ENCODE results near the gene CIP2A. TPM values are rescaled to one million over a fixed set of nuclear protein-coding genes. Genes with fewer than 3 reads are reported as not detected.

The CIP2A gene
- total RNA-seq: 9.2 and 21.3 TPM in 2 replicates

DNA sequence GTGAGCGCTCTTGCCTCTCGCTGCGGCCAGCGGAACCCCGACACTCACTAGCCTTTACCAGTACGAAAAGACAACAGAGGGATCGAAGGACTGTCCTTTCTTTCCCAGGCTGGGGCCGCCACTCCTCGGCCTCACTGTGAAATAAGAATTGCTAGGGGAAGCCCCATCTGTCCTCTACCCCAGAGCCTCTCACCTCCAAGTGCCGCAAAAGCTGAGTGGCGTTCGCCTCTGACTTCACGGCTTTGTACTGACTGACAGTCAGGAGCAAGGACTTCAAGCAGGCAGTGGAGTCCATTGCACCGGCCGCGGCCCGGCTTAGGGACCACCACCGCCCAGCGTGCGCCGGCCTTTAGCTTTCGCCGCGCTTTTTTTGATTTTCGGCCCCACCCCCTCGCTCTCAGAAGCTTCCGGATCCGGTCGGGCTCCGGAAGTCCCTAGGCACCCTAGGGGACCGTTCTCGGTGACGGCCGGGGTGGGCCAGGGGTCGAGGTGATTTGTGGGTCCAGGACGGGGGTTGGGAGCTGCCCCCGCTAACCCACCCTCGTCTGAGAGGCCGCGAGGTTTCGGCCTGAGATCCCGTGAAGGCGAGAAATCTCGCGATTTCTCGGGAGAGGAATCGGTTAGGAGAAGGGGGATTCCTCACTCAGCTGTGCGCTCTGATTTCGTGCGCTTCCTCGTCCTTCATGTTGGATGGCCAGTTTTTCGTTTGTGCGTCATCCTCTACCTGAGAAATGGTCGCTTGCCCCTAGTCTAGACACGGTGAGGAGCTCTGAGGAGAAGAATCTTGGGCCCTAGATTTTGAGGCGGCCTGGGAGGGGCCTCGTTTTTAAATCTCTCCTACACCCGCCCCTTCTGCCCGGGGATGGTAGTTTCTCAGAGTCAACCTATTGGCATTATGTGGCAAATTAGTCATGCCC is at the start of gene CIP2A, which contains the start of gene DZIP3:
CIP2A (minus strand) TSS at position 358 of the 917 bp plus-strand sequence; CDS start at position 295, 63 bp downstream.
DZIP3 (plus strand) TSS at position 642 of the 917 bp plus-strand sequence. CDS start 15,685 bp downstream, outside the sequence.

DNA sequence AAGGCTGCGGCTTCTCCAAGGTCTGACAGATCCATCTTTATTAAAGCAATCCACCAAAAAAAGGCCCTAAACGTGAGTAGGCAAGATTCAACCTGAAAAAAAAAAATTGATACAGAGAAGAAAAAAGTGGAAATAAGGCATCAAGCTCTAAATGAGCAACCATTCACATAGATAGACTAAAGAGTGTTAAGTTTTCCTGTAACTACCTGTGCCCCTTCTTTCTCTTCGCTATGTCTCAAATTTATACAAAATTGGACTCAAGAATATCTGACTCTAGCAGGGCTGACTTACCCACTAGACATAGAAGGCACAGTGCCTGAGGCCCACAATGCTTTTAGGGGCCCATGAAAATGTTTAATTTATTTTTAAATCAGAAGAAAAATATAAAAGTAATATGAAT is 78.7 kb downstream of the CIP2A start, which contains the start of gene MYH15:
MYH15 (minus strand) TSS at position 101 of the 400 bp plus-strand sequence; CDS start at position 35, 66 bp downstream.

Other genes starting within 250 kb of the CIP2A start
- gene MYH15, start 78.8 kb downstream of the CIP2A start, total RNA-seq: 0.23 and 0.31 TPM in 2 replicates
- 2.8 and 3.9 TPM in 2 replicates for gene DZIP3, start 284 bp upstream of the CIP2A start, total RNA-seq
- not detected in 2 replicates for gene RETNLB, start 168.0 kb upstream of the CIP2A start, total RNA-seq
- gene TRAT1, start 233.3 kb upstream of the CIP2A start, total RNA-seq: not detected in 2 replicates

All from hair follicular keratinocyte (primary cell).